Suprapubic skin (tissue), 3 donors: ENCODE data around the gene KIAA1671.

Source experiments
- POLR2A ChIP-seq, 2 donors: fragments of 450-650 bp; IDR thresholded peaks; one replicate each; pipeline ENCODE4 v1.6.1; 2017; ENCODE audit warnings: antibody characterized with exemption in 2 of 2, mild to moderate bottlenecking in 2 of 2, moderate library complexity in 2 of 2
- TF ChIP-seq, protein P1 (sequence below), 2 donors: fragments of 200-600 bp in 1 of 2; fragments of 450-650 bp in 1 of 2; sonication (generic) in 1 of 2; IDR thresholded peaks; one replicate each; pipeline ENCODE4 v1.5.1; 2016 to 2019; ENCODE audit warnings: antibody characterized with exemption in 2 of 2, mild to moderate bottlenecking in 1 of 2, moderate library complexity in 1 of 2

DNA sequence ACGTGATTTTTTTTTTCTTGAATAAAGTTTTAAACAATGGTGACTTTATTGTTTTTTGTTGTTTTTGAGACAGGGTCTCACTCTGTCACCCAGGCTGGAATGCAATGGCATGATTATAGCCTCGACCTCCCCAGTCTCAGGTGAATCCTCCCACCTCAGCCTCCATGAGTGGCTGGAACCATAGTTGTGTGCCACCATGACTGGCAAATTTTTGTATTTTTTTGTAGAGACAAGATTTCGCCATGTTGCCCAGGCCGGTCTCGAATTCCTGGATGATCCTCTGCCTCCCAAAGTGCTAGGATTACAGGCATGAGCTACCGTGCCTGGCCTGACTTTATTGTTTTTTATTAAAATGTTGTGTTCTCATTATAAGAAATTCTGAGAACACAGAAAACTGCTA, 235.0 kb downstream of the KIAA1671 start:
- TF ChIP-seq, protein P1, sequence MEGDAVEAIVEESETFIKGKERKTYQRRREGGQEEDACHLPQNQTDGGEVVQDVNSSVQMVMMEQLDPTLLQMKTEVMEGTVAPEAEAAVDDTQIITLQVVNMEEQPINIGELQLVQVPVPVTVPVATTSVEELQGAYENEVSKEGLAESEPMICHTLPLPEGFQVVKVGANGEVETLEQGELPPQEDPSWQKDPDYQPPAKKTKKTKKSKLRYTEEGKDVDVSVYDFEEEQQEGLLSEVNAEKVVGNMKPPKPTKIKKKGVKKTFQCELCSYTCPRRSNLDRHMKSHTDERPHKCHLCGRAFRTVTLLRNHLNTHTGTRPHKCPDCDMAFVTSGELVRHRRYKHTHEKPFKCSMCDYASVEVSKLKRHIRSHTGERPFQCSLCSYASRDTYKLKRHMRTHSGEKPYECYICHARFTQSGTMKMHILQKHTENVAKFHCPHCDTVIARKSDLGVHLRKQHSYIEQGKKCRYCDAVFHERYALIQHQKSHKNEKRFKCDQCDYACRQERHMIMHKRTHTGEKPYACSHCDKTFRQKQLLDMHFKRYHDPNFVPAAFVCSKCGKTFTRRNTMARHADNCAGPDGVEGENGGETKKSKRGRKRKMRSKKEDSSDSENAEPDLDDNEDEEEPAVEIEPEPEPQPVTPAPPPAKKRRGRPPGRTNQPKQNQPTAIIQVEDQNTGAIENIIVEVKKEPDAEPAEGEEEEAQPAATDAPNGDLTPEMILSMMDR (IDR thresholded peaks at IDR 0.05), result no peak
- no peak for TF ChIP-seq POLR2A (IDR thresholded peaks at IDR 0.05)
